ELF-1 (cell line): Measurements from ENCODE around the gene PLCXD1.
"Not testable (repeated sequence)": the region's sequence is repeated elsewhere in the genome, so short reads cannot be mapped to it uniquely, and the experiment has no call there.

Source experiments
- DNase-seq: peaks from one replicate; pipeline ENCODE4 v3.0.0-alpha.2; 2016; ENCODE audit warnings: low read depth, low spot score

PLCXD1 gene

DNA sequence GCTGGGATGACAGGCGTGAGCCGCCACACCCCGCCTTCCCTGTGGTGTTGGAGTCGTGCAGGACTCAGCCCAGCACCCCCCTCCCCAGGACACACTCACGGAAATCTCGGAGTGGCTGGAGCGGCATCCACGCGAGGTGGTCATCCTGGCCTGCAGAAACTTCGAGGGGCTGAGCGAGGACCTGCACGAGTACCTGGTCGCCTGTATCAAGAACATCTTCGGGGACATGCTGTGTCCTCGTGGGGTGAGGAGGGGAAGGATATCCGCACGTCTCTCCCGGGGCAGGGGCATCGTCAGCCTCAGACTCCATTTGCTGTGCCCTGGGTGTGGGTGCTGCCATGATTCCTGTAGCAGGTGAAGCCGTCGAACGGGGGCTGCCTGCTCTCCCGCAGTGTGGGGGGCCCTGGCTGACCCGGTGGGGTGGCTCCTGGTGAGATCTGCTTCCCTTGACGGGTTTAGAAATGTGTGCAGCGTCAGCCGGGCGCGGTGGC, 10.3 kb downstream of the PLCXD1 start:
- DNase-seq, result no peak

DNA sequence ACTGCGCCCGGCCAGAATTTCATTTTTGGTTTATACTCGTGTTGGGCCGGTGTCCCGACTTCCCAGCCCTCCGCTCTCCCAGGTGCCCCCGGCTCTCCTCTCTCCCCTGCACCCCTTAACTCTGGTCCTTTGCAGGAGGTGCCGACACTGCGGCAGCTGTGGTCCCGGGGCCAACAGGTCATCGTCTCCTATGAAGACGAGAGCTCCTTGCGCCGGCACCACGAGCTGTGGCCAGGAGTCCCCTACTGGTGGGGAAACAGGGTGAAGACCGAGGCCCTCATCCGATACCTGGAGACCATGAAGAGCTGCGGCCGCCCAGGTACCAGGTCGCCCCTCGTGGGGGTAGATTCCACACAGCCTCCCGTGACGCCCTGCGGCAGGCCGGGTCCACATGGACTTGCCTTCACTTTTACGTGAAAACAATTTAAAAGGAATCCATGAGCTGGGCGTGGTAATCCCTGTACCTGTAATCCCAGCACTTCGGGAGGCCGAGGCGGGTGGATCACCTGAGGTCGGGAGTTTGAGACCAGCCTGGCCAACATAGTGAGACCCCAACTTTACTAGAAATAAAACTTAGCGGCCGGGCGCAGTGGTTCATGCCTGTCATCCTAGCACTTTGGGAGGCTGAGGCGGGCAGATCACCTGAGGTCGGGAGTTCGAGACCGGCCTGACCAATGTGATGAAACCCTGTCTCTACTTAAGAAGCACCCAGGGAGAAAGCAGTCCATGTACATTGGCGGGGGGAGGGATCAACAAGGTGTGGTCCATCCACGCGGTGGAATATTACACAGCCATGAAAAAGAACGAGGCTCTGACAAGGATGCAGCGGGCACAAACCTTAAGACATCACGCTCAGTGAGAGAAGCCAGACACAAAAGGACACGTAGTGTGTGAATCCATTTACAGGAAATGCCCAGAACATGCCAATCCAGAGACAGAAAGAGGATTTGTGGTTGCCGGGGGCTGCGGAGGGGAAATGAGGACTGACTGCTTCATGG, 12.0 kb downstream of the PLCXD1 start:
- no peak for DNase-seq

GRCh38 chrX:295136-295535, 14.0 kb downstream of the PLCXD1 start:
- no peak for DNase-seq

- DNase-seq, result no peak
Measured at GRCh38 chrX:298993-299392, 17.8 kb downstream of the PLCXD1 start.

- no peak for DNase-seq
Measured at GRCh38 chrX:300334-300733, 19.2 kb downstream of the PLCXD1 start.

DNA sequence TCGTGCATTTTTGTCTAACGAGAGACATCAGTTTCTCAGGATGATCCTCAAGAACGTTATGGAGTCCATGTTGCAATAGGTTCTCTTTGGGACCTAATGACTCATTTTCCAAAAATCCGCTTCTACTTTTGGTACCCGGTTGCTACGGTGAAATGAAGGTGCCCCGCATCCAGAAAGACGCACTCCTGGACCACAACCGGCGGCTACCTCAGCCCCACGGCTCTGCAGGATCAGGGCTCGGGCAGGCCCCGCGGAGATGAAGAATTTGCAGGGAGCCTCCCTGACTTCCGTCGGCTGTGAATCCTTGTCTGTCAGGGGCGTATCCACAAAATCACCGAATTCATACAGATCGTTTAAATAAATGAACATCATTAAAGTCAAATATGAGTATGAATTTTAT, 21.8 kb downstream of the PLCXD1 start:
- DNase-seq, result no peak

DNA sequence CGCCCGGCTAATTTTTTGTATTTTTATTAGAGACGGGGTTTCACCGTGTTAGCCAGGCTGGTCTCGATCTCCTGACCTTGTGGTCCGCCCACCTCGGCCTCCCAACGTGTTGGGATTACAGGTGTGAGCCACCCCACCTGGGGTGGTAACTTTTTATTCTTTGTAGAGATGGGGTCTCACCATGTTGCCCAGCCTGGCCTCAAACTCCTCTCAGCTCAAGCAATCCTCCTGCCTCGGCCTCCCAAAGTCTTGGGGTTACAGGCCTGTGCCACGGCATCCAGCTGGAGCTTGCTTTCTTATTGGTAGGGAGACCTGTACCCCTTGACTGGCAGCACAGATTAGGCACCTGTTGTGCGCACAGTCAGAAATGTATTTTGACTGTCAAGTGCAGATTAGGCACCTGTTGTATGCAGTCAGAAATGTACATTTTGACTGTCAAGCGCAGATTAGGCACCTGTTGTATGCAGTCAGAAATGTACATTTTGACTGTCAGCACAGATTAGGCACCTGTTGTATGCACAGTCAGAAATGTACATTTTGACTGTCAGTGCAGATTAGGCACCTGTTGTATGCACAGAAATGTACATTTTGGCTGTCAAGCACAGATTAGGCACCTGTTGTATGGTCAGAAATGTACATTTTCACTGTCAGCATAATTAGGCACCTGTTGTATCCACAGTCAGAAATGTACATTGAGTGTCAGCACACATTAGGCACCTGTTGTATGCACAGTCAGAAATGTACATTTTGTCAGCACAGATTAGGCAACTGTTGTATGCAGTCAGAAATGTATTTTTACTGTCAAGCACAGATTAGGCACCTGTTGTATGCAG, 24.8 kb downstream of the PLCXD1 start:
- not testable (repeated sequence) for DNase-seq

GRCh38 chrX:306614-307251, 25.6 kb downstream of the PLCXD1 start:
- DNase-seq, result not testable (repeated sequence)

DNA sequence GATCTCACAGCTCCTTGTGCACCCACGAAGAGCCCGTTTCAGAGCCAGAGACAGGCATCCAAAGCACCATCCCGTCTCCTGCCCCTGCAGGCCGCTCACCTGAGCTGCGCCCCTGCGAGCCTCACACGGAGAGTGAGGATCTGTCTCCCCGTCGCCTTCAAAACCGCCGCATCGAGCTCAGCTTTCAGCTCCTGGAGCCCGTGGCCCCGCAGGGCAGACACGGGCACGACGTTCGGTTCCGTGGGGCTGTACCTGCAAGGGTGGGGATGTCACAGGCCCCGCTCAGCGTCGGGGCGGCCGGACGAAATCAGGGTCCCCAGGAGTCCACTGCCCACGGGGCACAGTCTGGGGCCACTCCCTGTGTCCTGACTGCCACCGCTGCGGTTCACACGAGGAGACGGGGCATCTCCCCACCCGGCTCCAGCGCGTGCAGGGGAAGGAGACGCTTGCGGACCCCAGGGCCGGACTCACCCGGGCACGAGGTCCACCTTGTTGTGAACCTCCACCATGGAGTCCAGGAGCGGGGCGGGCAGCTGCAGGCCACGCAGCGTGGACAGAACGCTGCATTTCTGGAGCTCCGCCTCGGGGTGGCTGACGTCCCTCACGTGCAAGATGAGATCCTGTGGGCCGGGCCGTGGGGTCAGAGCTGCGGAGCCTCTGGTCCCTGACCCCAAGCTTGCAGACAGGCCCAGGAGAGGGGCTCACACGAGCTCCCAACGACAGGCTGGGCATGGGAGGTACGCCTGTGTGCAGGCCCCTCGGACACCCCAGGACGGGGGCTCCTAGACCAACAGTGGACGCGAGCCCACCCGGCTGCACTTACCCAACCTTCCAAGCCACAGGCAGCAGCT, 26.3 kb downstream of the PLCXD1 start:
- DNase-seq, result no peak

DNA sequence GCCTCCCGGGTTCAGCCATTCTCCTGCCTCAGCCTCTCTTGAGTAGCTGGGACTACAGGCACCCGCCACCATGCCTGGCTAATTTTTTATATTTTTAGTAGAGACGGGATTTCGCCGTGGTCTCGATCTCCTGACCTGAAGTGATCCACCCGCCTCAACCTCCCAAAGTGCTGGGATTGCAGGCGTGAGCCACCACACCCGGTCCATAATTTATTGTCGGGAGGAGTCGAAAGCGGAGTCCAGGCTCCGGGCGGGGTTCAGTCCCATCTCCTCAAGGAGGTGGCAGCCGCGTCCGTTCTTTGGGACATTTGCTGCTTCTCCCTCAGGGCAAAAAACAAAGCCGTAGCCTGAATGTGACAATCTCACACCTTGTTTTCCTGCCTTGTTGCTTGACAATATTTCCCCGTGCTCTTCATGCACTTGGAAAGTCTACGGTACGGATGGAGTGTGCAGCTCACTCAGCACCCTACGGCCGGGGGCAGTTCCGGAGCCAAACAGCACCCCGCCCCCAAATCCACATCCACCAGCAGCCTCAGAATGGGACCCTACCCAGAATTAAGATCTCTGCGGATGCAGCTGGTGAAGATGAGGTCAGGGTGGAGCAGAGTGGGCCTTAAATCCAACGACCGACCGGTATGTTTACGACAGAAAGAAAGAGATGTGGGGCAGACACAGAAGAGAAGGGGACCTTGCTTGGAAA, 27.8 kb downstream of the PLCXD1 start:
- DNase-seq, result no peak

DNA sequence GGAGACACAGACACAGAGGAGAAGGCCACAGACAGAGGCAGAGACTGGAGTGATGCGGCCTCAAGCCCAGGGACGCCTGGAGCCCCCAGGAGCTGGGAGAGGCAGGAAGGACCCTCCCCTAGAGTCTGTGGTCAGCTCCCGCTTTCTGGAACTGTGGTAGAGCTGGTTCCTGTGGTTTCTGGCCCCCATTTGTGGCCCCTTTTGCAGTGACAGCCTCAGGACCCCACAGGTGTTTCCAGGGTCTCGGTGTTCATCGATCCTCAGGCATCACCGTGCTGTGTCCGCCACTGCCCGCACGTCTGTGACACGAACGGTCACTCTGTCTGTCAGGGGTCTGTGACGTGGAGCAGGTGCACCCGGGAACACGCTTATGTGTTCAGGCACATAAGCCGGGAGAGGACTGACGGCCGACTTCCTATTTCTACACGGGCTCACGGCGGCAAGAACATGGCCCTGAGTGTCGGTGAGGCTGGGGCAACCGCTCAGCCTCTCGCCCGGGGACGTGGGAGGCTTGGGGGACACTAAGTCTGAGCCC, 29.5 kb downstream of the PLCXD1 start:
- no peak for DNase-seq

DNA sequence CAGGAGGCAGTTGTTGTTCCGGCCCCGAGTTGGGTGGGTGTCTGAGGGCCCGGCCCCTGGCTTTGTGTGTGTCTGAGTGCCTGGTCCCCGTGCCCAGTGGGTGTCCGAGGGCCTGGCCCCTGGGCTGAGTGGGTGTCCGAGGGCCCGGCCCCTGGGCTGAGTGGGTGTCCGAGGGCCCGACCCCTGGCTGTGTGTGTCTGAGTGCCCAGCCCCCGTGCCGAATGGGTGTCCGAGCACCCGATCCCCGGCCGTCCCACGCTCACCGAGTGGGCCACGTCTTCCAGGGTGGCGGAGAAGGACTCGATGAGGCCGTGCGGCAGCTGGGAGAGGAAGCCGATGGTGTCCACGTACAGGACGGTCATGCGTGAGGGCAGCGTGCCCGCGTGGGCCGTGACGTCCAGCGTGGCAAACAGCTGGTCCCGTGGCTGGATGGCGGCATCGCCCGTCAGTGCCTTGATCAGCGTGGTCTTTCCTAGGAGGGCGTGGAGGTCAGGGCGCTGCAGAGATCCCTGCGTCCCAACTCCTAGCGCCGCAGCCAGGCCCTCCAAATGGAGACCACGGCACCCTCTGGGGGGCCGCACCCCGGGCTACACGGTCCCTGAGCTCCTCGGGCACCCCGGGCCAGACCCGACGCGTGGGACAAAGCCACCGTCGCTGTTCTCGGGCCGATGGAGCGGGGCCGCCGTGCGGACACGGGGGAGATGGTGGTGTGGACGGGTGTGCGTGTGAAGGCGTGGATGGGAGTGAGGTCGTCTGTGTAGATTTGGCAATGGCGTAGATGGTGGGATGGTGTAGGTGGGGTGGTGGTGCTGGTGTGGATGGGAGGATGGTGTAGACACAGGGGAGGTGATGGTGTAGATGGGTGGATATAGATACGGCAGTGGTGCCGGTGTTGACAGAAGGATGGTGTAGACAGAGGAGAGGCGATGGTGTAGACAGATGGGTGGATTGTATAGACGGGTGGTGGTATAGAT, 30.3 kb downstream of the PLCXD1 start:
- no peak for DNase-seq

- DNase-seq, result no peak
Measured at GRCh38 chrX:312621-313331, 31.6 kb downstream of the PLCXD1 start.

DNA sequence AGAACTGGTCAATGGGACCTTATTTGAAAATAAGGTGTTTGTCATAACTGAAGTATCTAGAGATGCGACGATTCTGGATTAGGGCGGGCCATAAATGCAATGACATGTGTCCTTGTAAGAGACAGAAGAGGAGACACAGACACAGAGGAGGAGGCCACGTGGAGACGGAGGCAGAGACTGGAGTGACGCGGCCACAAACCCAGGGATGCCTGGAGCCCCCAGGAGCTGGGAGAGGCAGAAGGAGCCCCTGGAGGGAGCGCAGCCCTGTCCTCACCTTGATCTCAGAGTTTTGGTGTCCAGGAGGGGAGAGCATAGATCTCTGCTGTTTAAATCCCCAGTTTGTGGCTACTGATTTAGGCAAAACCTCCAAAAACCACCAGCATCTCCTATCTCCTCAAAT, 32.4 kb downstream of the PLCXD1 start:
- no peak for DNase-seq

DNA sequence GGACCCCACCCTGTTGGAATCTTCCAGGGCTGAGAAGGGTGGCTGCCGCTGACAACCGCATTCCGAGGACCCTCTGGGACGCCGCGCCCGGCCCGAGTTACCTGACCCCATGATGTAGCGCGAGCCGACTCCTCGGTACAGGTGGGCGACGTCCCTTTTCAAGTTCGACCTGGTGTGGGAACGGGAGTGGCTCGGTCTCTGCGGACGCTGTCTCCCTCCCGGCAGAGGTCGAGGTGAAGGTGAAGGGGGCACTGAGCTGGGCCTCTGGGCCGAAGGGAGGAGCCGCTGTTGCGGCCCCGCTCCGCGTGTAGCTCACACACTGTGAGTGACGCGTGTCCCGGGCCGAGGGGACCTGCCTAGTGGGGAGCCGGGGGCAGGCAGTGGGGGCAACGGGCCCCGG, 32.9 kb downstream of the PLCXD1 start:
- DNase-seq, result no peak

DNA sequence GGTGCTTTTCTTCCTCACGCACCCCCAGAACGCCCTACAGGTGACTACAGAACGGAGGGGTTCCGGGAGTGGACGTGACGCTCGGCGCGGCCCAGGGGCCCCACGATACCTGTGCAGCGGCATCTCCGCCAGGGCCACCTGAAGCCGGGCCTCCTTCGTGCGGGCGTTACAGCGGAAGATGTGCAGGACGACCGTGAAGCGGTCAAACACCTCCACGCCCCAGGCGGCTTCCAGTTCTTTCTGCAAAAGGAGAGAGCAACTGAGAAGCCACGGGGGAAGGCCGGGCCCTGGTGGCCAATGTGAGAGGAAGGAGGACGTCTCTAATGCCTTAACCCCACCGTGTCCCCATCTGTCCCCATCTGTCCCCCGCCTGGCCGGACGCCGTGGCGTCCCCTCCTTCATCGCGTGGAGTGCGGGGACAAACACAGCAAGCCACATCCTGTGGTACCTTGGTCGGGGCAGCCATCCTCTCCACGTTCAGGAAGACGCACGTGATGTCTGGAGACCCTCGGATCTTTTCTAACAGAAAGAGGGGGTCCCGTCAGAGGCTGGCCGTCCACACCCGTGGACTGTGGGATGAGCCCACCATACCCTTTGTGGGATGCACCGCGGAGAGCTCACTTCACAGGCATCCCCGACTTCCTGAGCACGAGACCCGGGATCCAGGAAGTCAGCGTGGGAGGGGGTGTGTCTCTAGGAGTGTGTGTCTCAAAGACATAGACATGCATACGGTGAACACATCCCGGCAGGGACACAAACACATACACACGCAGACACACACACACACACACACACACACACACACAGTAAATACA, 33.8 kb downstream of the PLCXD1 start:
- DNase-seq, result no peak
